ENCODE data around the gene CD38.

Gene CD38

DNA sequence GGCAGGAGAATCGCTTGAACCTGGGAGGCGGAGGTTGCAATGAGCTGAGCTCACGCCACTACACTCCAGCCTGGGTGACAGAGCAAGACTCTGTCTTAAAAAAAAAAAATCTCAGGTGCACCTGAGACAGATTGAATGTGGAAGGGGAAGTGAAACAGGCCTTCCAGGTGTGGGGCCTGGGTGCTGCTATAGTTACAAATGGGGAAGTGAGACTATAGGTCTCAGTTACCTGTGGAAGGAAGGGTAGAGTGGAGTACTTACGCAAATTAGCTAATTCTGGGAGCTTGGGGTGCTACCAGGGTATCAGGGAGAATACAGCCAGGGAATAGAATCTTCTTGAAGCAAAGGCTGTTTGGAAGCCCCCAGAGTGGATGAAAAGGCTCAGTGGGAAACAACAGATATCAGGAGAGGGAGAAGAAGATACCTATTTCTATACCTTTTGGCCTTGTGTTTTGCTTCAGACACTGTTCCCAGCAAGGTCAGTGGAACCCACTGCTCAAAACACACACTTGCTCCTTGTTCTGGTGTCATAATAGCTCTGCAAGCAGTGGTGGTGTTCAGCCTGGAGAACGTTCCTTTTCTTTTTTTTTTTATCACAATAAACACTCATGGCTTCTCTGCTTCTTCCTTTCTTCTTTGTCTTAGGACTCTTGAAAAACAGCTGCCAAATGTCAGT, 7.0 kb downstream of the CD38 start:
- Histone ChIP-seq H3K9me3 (ENCODE audit: control insufficient read depth, low read length) (no peaks in the 10 kb centered on the region), H3K4me2 (ENCODE audit: low read length) (no peak overlapping the region), H2AFZ (no peak overlapping the region), H3K27ac (no peak overlapping the region), H3K79me2 (no peaks in the 10 kb centered on the region), H3K4me3 (ENCODE audit: low read depth, low read length) (no peak overlapping the region), H3K4me1 (no peaks in the 10 kb centered on the region), H3K36me3 (ENCODE audit: control insufficient read depth, insufficient read depth, low read length) (no peaks in the 10 kb centered on the region), H3K27me3 (ENCODE audit: control insufficient read depth, insufficient read depth, low read length) (no peaks in the 10 kb centered on the region), H3K9ac (no peak overlapping the region)
- TF ChIP-seq CTCF (IDR thresholded peaks at IDR 0.05) = no peak

- H3K27me3 ChIP-seq (ENCODE audit: control insufficient read depth, insufficient read depth, low read length) = no peaks in the 10 kb centered on the region
- no peak for TF ChIP-seq CTCF (IDR thresholded peaks at IDR 0.05)
- no peaks in the 10 kb centered on the region for H3K4me1 ChIP-seq
- H3K4me2 ChIP-seq (ENCODE audit: low read length) = no peak overlapping the region
- H3K79me2 ChIP-seq = no peaks in the 10 kb centered on the region
- no peak overlapping the region for H3K4me3 ChIP-seq (ENCODE audit: low read depth, low read length)
- H2AFZ ChIP-seq = no peak overlapping the region
- H3K9me3 ChIP-seq (ENCODE audit: control insufficient read depth, low read length) = no peaks in the 10 kb centered on the region
- H3K36me3 ChIP-seq (ENCODE audit: control insufficient read depth, insufficient read depth, low read length) = no peaks in the 10 kb centered on the region
- H3K27ac ChIP-seq = no peak overlapping the region
- no peak overlapping the region for H3K9ac ChIP-seq
Observed at GRCh38 chr4:15786743-15787142, 8.6 kb downstream of the CD38 start.

DNA sequence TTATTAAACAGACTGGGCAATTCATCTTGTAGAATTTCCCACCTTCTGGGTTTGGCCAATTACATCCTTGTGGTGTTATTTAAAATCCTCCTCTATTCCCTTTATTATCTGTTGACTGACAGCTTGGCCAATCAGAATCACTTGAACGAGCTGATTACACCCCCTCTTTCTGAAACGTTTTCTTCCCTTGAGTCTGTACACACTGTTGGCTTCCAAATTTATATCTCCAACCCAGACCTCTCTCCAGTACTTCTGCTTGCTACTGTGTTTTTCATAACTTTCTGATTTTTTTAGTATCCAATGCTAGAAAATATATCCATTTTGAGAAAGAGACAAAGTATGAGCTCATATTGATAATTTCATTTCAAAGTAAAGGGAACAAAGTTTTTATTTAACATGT, 14.8 kb downstream of the CD38 start:
- no peak for TF ChIP-seq CTCF (IDR thresholded peaks at IDR 0.05)
- no peaks in the 10 kb centered on the region for H3K9me3 ChIP-seq (ENCODE audit: control insufficient read depth, low read length)
- no peak overlapping the region for H3K27ac ChIP-seq
- H3K4me3 ChIP-seq (ENCODE audit: low read depth, low read length) = no peak overlapping the region
- H3K4me1 ChIP-seq = no peaks in the 10 kb centered on the region
- H3K79me2 ChIP-seq = no peaks in the 10 kb centered on the region
- no peak overlapping the region for H3K4me2 ChIP-seq (ENCODE audit: low read length)
- H3K36me3 ChIP-seq (ENCODE audit: control insufficient read depth, insufficient read depth, low read length) = no peaks in the 10 kb centered on the region
- no peaks in the 10 kb centered on the region for H3K27me3 ChIP-seq (ENCODE audit: control insufficient read depth, insufficient read depth, low read length)
- no peak overlapping the region for H3K9ac ChIP-seq
- H2AFZ ChIP-seq = no peak overlapping the region

GRCh38 chr4:15793506-15794363, 15.6 kb downstream of the CD38 start:
- Histone ChIP-seq H3K9me3 (ENCODE audit: control insufficient read depth, low read length) (no peaks in the 10 kb centered on the region), H3K9ac (no peak overlapping the region), H3K4me1 (no peaks in the 10 kb centered on the region), H3K4me3 (ENCODE audit: low read depth, low read length) (no peak overlapping the region), H3K4me2 (ENCODE audit: low read length) (no peak overlapping the region), H3K27me3 (ENCODE audit: control insufficient read depth, insufficient read depth, low read length) (no peaks in the 10 kb centered on the region), H3K36me3 (ENCODE audit: control insufficient read depth, insufficient read depth, low read length) (no peaks in the 10 kb centered on the region), H3K27ac (no peak overlapping the region), H2AFZ (no peak overlapping the region), H3K79me2 (no peaks in the 10 kb centered on the region)
- no peak for TF ChIP-seq CTCF (IDR thresholded peaks at IDR 0.05)

Measured in parathyroid adenoma (tissue), 2 donors.